HG03457 (cell line): ENCODE measurements around the gene SPOCK1.
A peak's percentile ranks its signal among the peaks of the same experiment; 100 is the strongest.

ENCODE experiments used
- ATAC-seq: cut with Tn5 transposase; IDR thresholded peaks from one replicate; pipeline ENCODE4 v1.9.1; 2021; ENCODE audit warnings: moderate number of reproducible peaks; ENCODE audit not compliant: unreplicated experiment

Gene SPOCK1

DNA sequence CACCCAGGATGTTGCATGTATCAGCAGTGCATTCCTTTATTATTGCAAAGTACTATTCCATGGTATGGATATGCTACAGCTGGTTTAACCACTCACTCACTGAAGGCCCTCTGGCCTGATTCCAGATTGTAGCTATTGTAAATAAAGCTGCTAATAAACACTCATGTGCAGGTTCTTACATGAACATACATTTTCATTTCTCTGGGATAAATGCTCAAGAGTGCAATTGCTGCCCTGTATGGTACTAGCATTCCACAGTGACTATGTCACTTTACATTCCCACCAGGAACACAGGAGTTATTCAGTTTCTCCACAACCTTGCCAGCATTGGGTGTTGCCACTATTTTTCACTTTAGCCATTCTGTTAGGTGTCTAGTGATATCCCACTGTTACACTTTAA lies 267.6 kb downstream of the SPOCK1 start:
- ATAC-seq: no peak

DNA sequence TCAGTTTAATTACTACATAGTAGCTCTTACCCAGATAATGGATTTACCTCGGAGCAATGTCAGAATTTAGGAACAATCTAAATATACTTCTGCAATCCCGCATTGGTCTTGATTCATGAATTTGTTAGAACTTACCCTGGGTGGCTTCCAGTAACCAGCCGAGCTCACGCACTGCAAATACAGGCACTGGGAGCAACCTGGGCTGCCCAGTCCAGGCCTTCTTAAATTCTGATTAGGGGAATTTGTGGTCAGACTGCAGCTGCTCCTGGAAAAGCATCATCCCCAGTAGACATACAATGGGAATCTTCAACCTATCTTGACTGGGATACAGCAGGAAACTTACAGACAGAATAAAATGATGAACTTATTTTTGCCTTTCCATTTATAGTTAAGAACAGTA lies 270.3 kb downstream of the SPOCK1 start:
- no peak for ATAC-seq

DNA sequence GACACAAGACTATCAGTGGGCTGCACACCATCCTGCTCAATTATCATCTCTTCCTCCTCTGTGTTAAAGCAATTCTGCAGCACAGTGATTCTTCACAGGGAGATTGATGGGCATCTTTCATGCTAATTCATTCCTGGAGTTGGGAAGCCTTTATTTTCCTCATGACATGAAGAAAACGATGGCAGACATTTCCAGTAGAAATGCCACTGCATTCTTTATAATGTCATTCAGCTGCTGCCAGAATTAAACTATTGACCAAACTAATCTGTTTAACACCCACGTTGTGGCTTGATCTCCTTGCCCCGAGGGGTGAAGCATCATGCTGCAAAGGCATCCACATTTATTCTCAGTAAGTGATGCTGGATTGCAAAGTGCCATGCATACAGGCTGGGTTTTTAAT lies 273.0 kb downstream of the SPOCK1 start:
- no peak for ATAC-seq

DNA sequence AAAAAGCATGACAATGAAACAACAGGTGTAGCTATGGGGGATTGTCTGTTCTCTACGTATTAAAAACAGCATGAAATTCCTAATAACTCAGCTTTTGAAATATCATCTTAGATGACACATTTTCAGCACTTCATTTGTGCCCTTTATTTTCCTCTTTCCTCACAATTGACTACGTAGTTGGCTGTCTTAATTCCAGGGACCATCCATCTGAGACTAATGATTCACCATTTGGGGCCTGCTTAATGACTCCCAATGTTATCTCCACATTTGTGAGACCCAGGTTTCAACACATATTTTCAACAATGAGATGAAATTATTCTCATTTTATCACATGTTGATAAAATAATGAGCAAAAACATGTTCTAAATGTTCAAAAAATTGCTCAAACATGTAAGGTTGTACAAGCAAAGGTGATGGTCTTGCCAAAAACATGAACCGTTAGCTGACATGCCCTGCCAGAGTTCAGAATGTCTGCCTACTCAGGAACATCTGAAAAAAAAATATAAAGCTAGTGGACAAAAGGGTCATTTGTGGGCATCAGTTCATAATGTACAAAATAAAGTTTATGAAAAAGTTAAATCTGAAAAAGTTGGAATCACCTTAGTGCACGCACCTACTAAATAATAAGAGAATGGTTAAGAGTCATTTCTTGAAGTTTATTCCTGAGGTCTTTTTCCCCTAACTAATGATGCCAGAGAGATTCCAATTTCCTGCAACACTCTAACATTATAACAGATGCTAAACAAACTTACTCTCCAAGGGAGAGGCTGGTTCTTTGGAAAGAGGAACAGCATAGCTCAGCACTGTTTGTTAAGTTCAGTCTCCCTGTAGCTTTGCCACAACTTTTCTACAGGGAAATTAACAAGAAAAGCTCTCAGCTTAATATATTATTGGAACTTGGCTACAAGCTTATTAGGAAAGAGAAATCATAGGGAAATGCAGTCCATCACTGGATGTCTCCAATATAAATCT lies 275.5 kb downstream of the SPOCK1 start:
- no peak for ATAC-seq

DNA sequence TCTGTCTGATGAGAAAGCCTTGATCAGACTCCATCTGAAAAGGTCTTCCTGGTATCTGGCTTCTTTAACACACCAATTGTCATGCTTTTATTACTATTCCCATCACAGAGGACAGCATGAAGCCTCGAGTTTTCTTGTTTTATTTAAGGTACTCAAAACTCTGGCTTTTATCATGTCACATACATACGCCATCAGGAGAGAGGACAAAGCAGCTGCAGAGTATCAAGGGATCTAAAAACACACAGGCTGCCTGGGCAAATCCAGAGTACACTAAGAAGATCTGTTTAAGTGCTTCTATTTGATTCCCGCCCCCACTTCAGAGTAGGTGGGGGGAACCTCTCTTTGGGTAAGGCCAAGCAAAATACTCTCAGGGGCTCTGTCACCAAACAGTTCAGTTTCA lies 277.2 kb downstream of the SPOCK1 start:
- no peak for ATAC-seq

DNA sequence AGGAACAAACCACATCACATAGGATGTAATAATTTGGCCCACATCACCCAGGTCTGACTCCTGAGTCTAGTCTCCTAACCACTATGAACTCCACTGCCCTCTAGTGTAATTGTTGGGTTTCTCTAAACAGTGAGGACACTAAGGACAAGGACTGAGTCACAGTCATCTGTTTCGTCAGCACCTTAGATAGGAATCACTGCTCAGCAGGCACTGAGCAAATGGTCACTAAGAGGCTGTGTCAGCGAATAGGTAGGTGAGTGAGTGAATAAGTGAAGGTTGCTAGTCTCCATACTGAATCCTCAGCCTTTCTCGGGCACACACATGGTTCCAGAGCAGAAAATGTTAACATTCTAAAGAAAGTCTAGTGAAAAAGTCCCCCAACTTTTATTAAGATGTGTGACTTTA lies 278.6 kb downstream of the SPOCK1 start:
- peak; percentile 78 for ATAC-seq

DNA sequence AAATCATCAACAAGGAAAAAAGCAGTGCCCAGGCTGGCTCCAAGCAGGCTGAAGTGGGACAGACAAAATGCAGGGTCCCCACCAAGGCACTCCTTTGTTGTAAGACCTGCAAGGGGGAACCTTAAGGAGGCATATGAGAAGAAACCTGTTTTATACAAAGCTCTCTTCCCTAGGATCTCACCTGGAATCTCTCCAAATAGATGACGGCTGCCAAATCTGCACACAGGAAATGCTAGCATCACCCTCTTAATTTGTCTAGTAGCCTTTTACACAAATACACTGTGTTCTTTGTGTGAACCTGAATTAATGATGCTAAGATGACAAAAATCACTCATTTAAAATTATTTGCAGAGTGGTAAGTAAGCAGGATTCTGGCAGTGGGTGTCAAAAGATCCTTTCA lies 280.2 kb downstream of the SPOCK1 start:
- no peak for ATAC-seq

DNA sequence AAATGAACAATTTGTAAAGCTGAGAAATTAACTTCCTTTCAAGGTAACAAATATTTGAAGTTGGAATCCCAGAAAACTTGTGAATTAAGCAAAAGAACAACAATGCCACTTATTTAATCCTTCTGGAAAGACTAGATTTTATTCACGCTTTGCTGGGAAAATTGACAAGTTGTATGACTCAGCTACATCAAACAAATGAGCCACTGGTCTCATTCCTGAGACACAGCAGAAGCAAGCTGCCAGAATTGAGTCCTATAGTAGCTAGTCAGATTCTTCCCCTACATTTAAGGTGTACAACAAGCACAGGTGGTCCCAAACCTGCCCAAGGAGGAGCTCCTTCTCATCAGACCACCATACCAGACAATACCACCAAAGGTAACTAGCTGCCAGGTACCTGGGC lies 280.7 kb downstream of the SPOCK1 start:
- ATAC-seq: no peak

DNA sequence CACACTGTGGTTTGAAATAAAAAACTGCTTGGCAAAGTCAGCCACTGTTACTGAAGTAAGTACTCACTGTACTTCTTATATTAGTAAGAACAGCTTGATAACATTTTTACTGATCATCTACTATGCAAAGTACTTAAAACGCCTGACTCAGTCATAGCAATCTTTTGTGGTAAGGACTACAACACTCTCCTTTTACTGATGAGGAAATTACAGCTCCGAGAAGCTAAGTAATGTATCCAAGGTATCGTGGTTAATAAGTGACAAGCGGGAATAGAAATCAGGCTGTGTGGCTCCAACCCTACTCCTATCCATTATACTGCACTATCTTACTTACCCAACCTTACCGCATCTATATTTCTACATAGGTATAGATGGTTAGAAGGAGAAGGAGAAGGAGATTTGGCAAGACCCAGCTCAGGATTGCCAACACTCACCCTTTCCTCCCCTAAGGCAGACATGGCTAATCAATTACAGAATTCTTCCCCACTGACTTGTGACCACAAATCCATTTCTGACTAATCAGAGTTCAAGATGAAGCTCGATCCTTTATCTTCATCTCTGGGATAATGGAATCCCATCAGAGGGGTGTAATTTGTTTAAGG lies 281.4 kb downstream of the SPOCK1 start:
- ATAC-seq: no peak

DNA sequence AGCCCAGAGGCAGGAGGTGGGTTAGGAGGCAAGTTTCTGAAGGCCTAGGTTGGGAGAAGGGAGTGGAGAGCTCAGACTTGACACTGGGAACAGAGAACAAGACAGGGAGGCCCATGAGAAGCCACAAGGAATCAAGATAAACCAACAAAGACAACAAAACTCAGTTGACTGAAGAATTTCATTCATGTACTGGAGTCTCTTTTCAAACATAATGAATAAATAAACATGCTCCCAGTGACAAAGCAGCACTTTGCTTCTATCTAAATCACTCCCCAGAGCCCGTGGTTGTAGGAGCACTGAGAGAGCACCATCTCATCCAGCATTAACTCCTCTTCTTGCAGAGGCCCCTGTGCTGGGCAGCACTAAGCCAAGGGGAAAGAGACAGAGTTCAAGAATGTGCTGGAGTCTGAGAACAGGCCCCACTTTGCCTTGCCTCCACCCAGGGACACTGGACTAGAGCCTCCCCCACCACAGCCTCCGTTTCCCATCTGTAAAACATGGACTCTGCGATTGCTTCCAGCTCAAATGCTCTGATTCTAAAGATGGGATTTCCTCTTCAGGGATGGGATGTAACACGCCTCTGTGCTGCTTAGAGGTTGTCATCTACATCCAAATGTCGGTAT lies 282.0 kb downstream of the SPOCK1 start:
- ATAC-seq: no peak

DNA sequence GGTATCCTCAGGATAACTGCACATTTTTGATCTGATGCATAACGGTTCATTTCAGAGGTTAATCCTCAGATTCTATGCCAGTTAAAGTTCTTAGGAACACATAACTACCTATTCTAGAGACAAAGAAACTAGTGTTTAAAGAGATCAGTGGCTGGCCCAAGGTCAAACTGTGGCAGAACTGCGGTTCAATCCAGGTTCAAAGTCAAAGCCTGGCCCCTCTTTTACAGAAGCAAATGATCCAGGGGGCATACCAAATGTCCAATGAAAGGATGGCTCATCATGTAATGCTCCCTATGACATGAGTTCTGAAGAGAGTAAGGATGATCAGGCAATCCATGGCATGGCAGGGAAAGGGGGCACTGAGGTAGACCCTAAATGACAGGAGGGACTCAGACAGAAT lies 283.3 kb downstream of the SPOCK1 start:
- no peak for ATAC-seq

DNA sequence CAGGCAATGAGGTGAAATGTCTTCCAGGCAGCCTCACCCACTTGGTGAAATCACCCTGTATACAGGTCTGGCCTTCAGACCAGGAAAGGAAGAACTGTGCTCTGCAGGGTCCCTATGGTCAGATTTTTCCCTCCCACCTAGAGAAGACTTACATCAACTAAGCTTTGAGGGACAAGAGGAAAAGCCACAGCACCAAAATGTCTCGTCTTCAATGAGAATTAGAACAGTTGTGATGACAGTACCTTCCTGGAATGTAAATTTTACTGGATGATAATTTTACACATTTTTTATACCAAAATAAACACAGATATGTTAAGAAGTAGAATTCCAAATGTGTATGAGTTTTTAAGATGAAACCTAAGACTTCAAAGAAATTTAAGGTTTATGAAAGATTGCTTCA lies 283.9 kb downstream of the SPOCK1 start:
- ATAC-seq: no peak

DNA sequence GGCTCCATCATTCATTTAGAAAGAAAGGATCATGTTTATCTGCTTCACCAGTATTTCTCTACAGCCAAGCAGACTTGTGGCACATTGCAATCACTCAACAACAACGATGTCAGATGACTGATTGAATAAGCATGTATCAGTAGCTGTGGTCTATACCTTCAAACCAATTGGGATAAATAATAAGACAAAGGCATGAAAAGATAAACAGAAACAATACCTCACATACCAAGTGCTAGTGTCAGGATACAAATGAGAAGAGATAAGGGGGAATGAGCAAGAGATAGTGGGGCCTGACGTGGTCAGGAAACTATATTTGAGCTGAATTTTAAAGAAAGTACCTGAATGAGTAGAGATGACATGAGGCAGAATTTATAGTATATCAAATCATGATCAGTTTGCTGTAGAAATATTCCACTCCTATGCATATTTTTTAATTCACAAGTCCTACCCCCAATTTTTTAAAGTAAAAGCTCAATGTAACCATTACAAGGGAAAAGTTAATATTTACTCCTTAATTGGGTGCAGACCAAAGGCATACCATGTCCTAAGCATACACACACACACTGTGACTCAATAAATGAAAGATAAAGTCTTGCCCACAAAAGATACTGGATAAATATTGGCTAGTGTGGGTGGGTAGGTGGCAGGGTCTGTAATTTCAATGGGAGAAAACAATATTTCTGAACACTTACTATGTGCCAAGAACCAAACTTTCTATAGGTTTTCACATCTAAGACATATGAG lies 284.5 kb downstream of the SPOCK1 start:
- ATAC-seq: no peak

DNA sequence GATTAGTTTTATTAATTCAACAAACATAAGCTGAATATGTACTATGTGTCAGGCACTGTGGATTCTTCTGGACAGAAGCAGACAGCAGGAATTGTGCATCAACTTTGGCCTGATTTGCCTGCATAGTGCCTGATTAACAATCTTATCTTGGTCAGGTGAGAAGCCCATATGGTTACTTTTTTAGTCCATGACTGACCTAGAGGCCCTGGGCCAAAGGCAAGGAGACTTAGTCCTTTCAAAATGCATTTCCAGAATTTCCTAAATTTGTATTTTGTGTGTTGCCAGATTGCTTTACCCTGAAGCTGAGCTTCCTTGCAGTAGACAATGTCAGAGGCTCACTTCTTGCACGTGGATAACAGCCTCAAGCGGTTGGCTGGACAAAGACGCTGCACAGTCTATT lies 286.7 kb downstream of the SPOCK1 start:
- no peak for ATAC-seq

DNA sequence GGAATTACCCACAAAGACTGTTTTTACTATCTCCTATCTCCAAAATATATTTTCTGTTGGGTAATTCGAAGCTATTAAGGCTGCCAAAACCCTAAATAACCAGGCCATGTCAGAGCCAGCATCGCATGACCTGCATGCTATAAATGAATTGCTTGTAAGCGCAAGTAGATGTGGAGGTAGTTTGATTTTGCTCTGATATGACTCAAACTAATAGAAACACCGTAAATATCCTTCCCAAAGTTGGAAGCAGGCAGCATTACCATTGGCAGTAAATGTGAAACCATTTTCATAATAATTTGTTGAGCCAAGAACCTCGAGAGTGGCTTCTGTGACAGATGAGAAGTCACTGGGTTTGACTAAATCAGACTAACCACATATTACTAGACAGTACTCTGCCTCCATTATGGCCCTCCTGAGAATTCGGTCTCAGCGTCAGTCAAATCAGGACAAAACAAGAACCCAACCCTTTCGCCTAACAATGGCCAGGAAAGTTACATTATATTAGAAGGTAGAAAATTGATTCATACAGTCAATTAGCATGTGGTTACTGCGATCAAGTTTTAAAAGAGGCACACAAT lies 289.8 kb downstream of the SPOCK1 start:
- no peak for ATAC-seq

DNA sequence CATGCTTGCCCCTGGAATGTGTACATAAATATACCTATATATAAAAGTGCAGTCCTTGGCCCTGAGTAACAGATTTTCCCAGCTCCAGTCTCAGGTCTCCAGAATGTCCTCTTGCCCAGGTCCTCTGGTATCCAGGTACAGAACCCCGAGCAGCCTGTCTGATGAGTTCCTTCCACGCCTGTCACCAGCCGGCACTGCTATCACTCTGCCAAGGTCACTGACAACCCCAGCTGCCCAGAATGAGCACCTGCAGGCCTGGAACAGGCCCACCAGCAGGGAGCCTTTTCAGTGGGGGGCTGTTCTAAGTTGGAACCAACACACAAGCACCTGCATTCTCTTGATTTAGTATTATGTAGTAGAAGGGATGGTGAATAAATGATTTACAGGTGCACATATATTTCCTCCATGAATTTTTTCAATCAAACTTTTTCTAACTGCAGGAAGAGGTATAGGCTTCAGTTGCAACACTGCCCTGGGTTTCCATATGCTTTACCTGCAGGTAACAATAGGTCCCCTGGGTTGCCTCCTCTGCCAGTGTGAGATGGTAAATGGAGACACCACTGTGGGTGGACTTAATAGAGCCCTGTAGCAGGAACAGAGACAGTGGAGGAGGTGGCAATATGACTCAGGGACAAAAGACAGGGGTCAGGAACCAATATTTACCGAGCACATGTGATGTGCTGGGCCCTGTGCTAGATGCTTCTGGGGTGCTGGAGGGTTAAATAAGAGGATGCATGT lies 291.9 kb downstream of the SPOCK1 start:
- no peak for ATAC-seq

DNA sequence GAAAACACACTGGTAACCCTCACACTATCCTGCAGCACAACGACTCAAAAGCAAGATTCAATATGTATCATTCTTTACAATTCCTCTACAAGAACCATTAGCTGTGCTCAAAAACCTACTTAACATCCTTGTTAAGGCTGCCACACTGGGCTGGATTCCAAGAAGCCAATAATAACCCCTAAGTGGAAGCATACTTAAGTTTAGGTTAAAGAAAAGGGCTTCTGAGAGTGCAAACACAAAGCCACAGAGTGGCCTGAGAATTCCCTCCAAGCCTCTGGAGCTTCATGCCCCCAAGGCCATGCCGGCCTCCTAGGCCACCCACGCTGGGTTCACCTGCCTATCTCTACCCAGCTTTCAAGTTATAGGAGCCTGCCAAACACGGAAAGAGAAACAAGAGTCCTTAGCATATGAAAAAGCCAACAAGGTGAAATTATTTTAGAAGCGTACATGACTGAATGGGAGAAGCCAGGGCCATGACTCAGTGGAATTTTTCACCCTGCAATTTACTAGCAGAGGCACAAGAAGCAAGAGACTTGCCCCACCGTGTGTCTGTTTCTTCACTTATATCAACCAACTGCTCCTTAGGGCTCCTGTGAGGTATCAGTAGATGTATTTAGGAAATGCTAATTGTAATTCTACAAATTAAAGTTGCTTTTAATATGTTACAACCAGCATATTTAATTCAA lies 293.0 kb downstream of the SPOCK1 start:
- no peak for ATAC-seq

DNA sequence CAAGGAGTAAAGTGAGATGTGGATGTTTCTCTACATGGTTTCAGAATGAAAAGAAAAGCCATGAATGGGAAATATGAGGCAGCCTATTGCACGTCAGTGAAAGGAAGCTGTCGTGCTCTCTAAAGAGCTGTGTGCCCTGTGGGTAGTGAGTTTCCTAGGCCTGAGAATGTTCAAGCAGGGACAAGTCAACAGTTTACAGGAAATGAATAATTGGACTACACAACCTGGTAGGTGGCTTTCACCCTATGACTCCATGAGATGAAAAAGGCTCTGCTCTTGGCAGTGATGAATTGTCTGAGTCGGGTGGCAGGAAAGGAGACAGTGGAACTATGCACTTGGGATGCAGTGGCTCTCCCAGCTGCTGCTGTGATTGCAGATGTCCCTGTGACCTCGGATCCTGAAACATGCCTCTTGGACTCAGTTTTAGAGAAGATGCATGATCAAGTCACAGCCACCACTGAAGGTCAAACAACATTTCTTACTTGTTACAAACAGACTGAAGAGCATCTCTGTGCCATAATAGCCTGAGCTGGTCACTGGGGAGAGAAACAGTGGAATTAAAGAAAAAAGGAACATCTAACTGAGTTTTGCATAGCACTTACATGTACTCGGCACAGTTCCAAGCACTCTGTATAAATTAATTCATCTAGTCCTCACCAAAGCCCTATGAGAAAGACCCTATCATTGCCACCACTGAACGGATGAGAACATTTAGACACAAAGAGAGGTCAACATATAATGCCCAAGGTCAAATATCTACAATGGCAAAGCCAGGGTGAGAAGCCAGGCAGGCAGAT lies 293.7 kb downstream of the SPOCK1 start:
- ATAC-seq: no peak
